Endodermal cell (in vitro differentiated cells): ENCODE measurements around the gene BRD4. TPM values are rescaled to one million over a fixed set of nuclear protein-coding genes. Genes with fewer than 3 reads are reported as not detected.
"Not testable (repeated sequence)": the region's sequence is repeated elsewhere in the genome, so short reads cannot be mapped to it uniquely, and the experiment has no call there.

Experiments used
- DNase-seq: peaks from one replicate; pipeline ENCODE4 v3.0.0-alpha.2; 2017
- H3K27ac ChIP-seq: 2 replicates; pipeline ENCODE4 v1.5.1; 2013; ENCODE audit warnings: mild to moderate bottlenecking, low read depth, low read length, moderate library complexity
- H3K27me3 ChIP-seq: 2 replicates; pipeline ENCODE4 v1.6.1; 2013; ENCODE audit warnings: mild to moderate bottlenecking, low read length, moderate library complexity; ENCODE audit not compliant: insufficient read depth, control insufficient read depth, poor library complexity, severe bottlenecking
- H3K36me3 ChIP-seq: 2 replicates; pipeline ENCODE4 v1.7.0; 2013; ENCODE audit warnings: mild to moderate bottlenecking, low read length, moderate library complexity; ENCODE audit not compliant: control insufficient read depth, insufficient read depth
- H3K4me1 ChIP-seq: one replicate; pipeline ENCODE4 v1.7.0; 2013; ENCODE audit warnings: low read length; ENCODE audit not compliant: control insufficient read depth, insufficient read depth
- H3K4me3 ChIP-seq: 2 replicates; pipeline ENCODE4 v1.5.1; 2013; ENCODE audit warnings: mild to moderate bottlenecking, low read length, moderate library complexity
- H3K9ac ChIP-seq: 2 replicates; pipeline ENCODE4 v1.6.1; 2013; ENCODE audit warnings: mild to moderate bottlenecking, low read length, moderate library complexity; ENCODE audit not compliant: poor library complexity, severe bottlenecking; ENCODE audit errors: extremely low read depth
- H3K9me3 ChIP-seq: 2 replicates; pipeline ENCODE4 v1.6.1; 2013; ENCODE audit warnings: mild to moderate bottlenecking, low read length, moderate library complexity; ENCODE audit not compliant: control insufficient read depth
- H3K27ac Mint-ChIP-seq: 2 replicates; pipeline ENCODE4 v1.8.0; 2020; ENCODE audit warnings: mixed read lengths
- H3K27me3 Mint-ChIP-seq: 2 replicates; pipeline ENCODE4 v1.8.0; 2021; ENCODE audit warnings: mild to moderate bottlenecking, mixed read lengths; ENCODE audit not compliant: insufficient read depth
- H3K36me3 Mint-ChIP-seq: 2 replicates; pipeline ENCODE4 v1.8.0; 2020; ENCODE audit warnings: low read depth, mixed read lengths
- H3K4me1 Mint-ChIP-seq: 2 replicates; pipeline ENCODE4 v1.8.0; 2020; ENCODE audit warnings: mixed read lengths
- H3K4me3 Mint-ChIP-seq: 2 replicates; pipeline ENCODE4 v1.8.0; 2020; ENCODE audit warnings: mild to moderate bottlenecking, moderate library complexity, mixed read lengths
- H3K9me3 Mint-ChIP-seq: 2 replicates; pipeline ENCODE4 v1.8.0; 2020; ENCODE audit warnings: mild to moderate bottlenecking, mixed read lengths
- WGBS, 2 experiments: methylation state at CpG; one replicate each; pipeline versions ENCODE4 v1.1.5 to v1.1.7; 2013; ENCODE audit warnings: missing lambda C conversion rate in 2 of 2, mixed read lengths in 1 of 2; ENCODE audit not compliant: insufficient coverage in 1 of 2, insufficient read length in 1 of 2; 5-methylcytosine and 5-hydroxymethylcytosine counted together
- total RNA-seq, 2 donors: library from RNA; stranded (reverse); fragmentation: NEBNext Ultra II Directional in 1 of 2; extraction: Animal tissue kit (Norgen Biotek cat#: 25700) in 1 of 2; gene quantifications; 2 replicates in 1 of 2; 3 replicates in 1 of 2; pipeline ENCODE4 v1.2.1, GENCODE V29; 2021
- TF ChIP-seq, protein P1 (sequence below): fragments of 200-600 bp; sonication (generic); conservative IDR thresholded peaks from 2 replicates; pipeline ENCODE4 v1.5.0; 2021; ENCODE audit warnings: antibody characterized with exemption, mild to moderate bottlenecking

BRD4 gene
- total RNA-seq, 2 donors from 2014 or later = 149 to 156 TPM

DNA sequence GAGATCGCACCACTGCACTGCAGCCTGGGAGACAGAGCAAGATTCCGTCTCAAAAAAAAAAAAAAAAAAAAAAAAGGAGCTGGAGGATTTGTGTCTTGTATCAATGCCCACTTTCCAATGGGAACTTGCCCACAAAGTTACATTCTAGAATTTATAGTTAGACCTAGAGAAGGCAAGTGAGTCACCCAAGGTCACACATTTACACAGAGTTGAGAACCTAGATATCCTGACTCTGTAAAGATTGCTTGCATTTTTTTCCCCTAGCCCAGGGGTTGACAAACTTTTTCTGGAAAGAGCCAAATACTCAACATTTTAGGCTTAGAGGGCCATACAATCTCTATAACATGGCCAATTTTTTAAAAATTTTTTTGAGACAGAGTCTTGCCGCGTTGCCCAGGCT lies 7.7 kb upstream of the BRD4 start:
- H3K9ac ChIP-seq = no peak overlapping the region
- peaks cover 19% of the 10 kb centered on the region for H3K36me3 ChIP-seq
- Mint-ChIP-seq H3K36me3 (peaks cover 12% of the 10 kb centered on the region), H3K4me3 (no peak overlapping the region), H3K4me1 (no peaks in the 10 kb centered on the region), H3K27me3 (no peaks in the 10 kb centered on the region), H3K27ac (no peak overlapping the region), H3K9me3 (no peaks in the 10 kb centered on the region)
- no peak for DNase-seq
- WGBS, 2 experiments = 99 to 100% methylated on average over 2 to 4 of the region's 4 CpGs
- H3K4me3 ChIP-seq = no peak overlapping the region
- H3K27me3 ChIP-seq = no peaks in the 10 kb centered on the region
- H3K4me1 ChIP-seq = no peaks in the 10 kb centered on the region
- no peaks in the 10 kb centered on the region for H3K9me3 ChIP-seq
- H3K27ac ChIP-seq = no peak overlapping the region
- TF ChIP-seq, protein P1, sequence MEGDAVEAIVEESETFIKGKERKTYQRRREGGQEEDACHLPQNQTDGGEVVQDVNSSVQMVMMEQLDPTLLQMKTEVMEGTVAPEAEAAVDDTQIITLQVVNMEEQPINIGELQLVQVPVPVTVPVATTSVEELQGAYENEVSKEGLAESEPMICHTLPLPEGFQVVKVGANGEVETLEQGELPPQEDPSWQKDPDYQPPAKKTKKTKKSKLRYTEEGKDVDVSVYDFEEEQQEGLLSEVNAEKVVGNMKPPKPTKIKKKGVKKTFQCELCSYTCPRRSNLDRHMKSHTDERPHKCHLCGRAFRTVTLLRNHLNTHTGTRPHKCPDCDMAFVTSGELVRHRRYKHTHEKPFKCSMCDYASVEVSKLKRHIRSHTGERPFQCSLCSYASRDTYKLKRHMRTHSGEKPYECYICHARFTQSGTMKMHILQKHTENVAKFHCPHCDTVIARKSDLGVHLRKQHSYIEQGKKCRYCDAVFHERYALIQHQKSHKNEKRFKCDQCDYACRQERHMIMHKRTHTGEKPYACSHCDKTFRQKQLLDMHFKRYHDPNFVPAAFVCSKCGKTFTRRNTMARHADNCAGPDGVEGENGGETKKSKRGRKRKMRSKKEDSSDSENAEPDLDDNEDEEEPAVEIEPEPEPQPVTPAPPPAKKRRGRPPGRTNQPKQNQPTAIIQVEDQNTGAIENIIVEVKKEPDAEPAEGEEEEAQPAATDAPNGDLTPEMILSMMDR = no peak

DNA sequence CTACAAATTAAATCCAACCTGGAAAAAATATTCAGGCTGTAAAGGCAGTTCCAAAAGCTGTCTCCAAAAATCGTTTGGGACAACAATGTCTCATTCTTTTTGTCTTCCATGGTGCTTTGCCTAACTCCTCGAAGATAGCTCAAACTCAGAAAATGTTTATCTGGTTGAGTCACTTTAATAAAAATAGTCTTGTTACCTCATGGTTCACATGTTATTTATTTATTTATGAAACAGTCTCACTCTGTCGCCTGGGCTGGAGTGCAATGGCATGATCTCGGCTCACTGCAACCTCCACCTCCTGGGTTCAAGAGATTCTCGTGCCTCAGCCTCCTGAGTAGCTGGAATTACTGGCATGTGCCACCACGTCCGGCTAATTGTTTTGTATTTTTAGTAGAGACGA lies 4.9 kb upstream of the BRD4 start:
- no peak for DNase-seq
- Mint-ChIP-seq H3K27ac (no peak overlapping the region), H3K36me3 (peaks cover 5% of the 10 kb centered on the region), H3K9me3 (no peaks in the 10 kb centered on the region), H3K4me3 (no peak overlapping the region), H3K27me3 (no peaks in the 10 kb centered on the region), H3K4me1 (no peaks in the 10 kb centered on the region)
- Histone ChIP-seq H3K9ac (no peak overlapping the region), H3K4me1 (no peaks in the 10 kb centered on the region), H3K36me3 (peaks cover 15% of the 10 kb centered on the region), H3K9me3 (no peaks in the 10 kb centered on the region), H3K27me3 (no peaks in the 10 kb centered on the region), H3K27ac (no peak overlapping the region), H3K4me3 (no peak overlapping the region)
- TF ChIP-seq, protein P1 = no peak
- 91 to 100% methylated on average over 6 to 8 of the region's 8 CpGs for WGBS, 2 experiments

DNA sequence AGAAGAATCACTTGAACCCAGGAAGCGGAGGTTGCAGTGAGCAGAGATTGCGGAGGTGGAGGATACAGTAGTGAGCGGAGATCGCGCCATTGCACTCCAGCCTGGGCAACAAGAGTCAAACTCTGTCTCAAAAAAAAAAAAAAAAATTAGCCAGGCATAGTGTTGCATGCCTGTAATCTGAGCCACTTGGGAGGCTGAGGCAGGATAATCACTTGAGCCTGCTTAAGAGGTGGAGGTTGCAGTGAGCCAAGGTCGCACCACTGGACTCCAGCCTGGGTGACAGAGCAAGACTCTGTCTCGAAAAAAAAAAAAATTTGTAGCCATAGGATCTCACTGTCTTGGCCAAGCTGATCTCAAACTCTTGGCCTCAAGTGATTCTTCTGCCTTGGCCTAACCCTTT lies 3.7 kb upstream of the BRD4 start:
- 87 to 90% methylated on average over 6 to 7 of the region's 7 CpGs for WGBS, 2 experiments

More for the DNA sequence above, 3.7 kb upstream of the BRD4 start:
- not testable (repeated sequence) for H3K27ac Mint-ChIP-seq, H3K4me1 ChIP-seq, H3K4me1 Mint-ChIP-seq, H3K36me3 Mint-ChIP-seq, H3K27me3 Mint-ChIP-seq, DNase-seq, H3K9me3 ChIP-seq, H3K4me3 Mint-ChIP-seq, H3K9me3 Mint-ChIP-seq, H3K27ac ChIP-seq, H3K4me3 ChIP-seq, H3K27me3 ChIP-seq, H3K9ac ChIP-seq
- H3K36me3 ChIP-seq = peaks cover 15% of the 10 kb centered on the region
